SK-N-SH (cell line): ENCODE data around the gene HLTF. TPM values are rescaled to one million over a fixed set of nuclear protein-coding genes. Genes with fewer than 3 reads are reported as not detected.

Experiments
- CTCF ChIA-PET: fragments of 300-600, 350-600 bp; formaldehyde crosslinking; extraction: SDS; loops from one replicate; lab custom pipeline; 2021; lab: Yijun Ruan, JAX
- POLR2A ChIA-PET: fragments of 350-600 bp; sonication (Branson Sonifier 250); formaldehyde crosslinking; extraction: SDS; loops from one replicate; lab custom pipeline; 2020; ENCODE audit warnings: antibody characterized with exemption, inconsistent platforms; lab: Yijun Ruan, JAX
- DNase-seq: peaks from one replicate; pipeline ENCODE4 v3.0.0; 2012
- H2AFZ ChIP-seq: fragments of 200-600 bp; sonication (generic); 2 replicates; pipeline ENCODE4 v1.8.1; 2016; ENCODE audit warnings: antibody characterized with exemption, mild to moderate bottlenecking, low read depth
- H3F3A ChIP-seq: fragments of 200-600 bp; sonication (generic); replicated peaks from 2 replicates; pipeline ENCODE3; 2016; ENCODE audit warnings: antibody characterized with exemption, mild to moderate bottlenecking; ENCODE audit not compliant: insufficient read depth
- H3K27ac ChIP-seq, 2 experiments: fragments of 200-500 bp in 1 of 2; fragments of 200-600 bp in 1 of 2; sonication (Bioruptor generic) in 1 of 2; sonication (generic), shearing (Covaris generic) in 1 of 2; 2 replicates each; pipeline versions ENCODE4 v1.5.1 to v1.6.1; 2014 to 2016; ENCODE audit warnings: low read depth in 2 of 2, inconsistent platforms in 1 of 2, low read length in 1 of 2, mild to moderate bottlenecking in 1 of 2, mixed read lengths in 1 of 2
- H3K27me3 ChIP-seq: fragments of 200-600 bp; sonication (generic), shearing (Covaris generic); 2 replicates; pipeline ENCODE4 v1.6.1; 2016; ENCODE audit warnings: mixed run types; ENCODE audit not compliant: insufficient read depth
- H3K36me3 ChIP-seq, 2 experiments: fragments of 200-500 bp in 1 of 2; fragments of 200-600 bp in 1 of 2; sonication (Bioruptor generic) in 1 of 2; sonication (generic) in 1 of 2; replicated peaks in 1 of 2; 2 replicates each; pipeline versions ENCODE3 to v1.5.1; 2014 to 2016; ENCODE audit warnings: low read length in 1 of 2, mild to moderate bottlenecking in 1 of 2; ENCODE audit not compliant: insufficient read depth in 2 of 2, control insufficient read depth in 1 of 2
- H3K4me1 ChIP-seq, 2 experiments: fragments of 200-500 bp in 1 of 2; fragments of 200-600 bp in 1 of 2; sonication (Bioruptor generic) in 1 of 2; sonication (generic), shearing (Covaris generic) in 1 of 2; 2 replicates each; pipeline versions ENCODE4 v1.5.1 to v1.6.1; 2014 to 2016; ENCODE audit warnings: low read depth in 1 of 2, low read length in 1 of 2, mixed run types in 1 of 2; ENCODE audit not compliant: insufficient read depth in 2 of 2, control insufficient read depth in 1 of 2
- H3K4me2 ChIP-seq: fragments of 200-600 bp; sonication (generic), shearing (Covaris generic); 2 replicates; pipeline ENCODE4 v1.6.1; 2017; ENCODE audit warnings: mixed run types
- H3K4me3 ChIP-seq, 2 experiments: fragments of 200-500 bp in 1 of 2; fragments of 200-600 bp in 1 of 2; sonication (Bioruptor generic) in 1 of 2; sonication (generic), shearing (Covaris generic) in 1 of 2; 2 replicates each; pipeline versions ENCODE4 v1.5.1 to v1.8.1; 2014 to 2016; ENCODE audit warnings: low read depth in 2 of 2, inconsistent platforms in 1 of 2, low read length in 1 of 2, mild to moderate bottlenecking in 1 of 2, mixed read lengths in 1 of 2, moderate library complexity in 1 of 2
- H3K79me2 ChIP-seq: fragments of 200-600 bp; sonication (generic); 2 replicates; pipeline ENCODE4 v1.8.1; 2017; ENCODE audit warnings: mild to moderate bottlenecking; ENCODE audit not compliant: insufficient read depth
- H3K9ac ChIP-seq: fragments of 200-600 bp; sonication (generic); 2 replicates; pipeline ENCODE4 v1.6.1; 2017; ENCODE audit warnings: mixed run types
- H3K9me2 ChIP-seq: fragments of 200-600 bp; sonication (generic); 2 replicates; pipeline ENCODE4 v1.6.1; 2017; ENCODE audit warnings: mixed run types
- H3K9me3 ChIP-seq: fragments of 200-600 bp; sonication (generic); 2 replicates; pipeline ENCODE4 v1.6.1; 2017; ENCODE audit warnings: mixed run types, mild to moderate bottlenecking, moderate library complexity
- H4K20me1 ChIP-seq: fragments of 200-600 bp; sonication (generic); 2 replicates; pipeline ENCODE4 v1.6.1; 2017; ENCODE audit warnings: mild to moderate bottlenecking, mixed run types; ENCODE audit not compliant: insufficient read depth
- CHD2 ChIP-seq: fragments of 150-350 bp; IDR thresholded peaks from 2 replicates; pipeline ENCODE4 v1.6.1; 2018; ENCODE audit warnings: low read length; ENCODE audit not compliant: partially characterized antibody
- ELF1 ChIP-seq: IDR thresholded peaks from 2 replicates; pipeline ENCODE4 v1.4.0; 2012
- EP300 ChIP-seq, 2 experiments: IDR thresholded peaks; 2 replicates each; pipeline versions ENCODE4 v1.4.0 to v1.6.1; 2012; ENCODE audit warnings: borderline replicate concordance in 1 of 2, low read depth in 1 of 2, low read length in 1 of 2
- FOSL2 ChIP-seq: IDR thresholded peaks from 2 replicates; pipeline ENCODE4 v1.4.0; 2012; ENCODE audit warnings: low read depth, mild to moderate bottlenecking, moderate library complexity, borderline replicate concordance
- FOXJ3 ChIP-seq: sonication (generic); formaldehyde crosslinking; IDR thresholded peaks from 2 replicates; pipeline ENCODE4 v1.5.1; 2020; ENCODE audit warnings: mild to moderate bottlenecking, missing genetic modification reagents
- GABPA ChIP-seq: IDR thresholded peaks from 2 replicates; pipeline ENCODE4 v1.4.0; 2012; ENCODE audit warnings: low read depth, mild to moderate bottlenecking
- MEF2A ChIP-seq: IDR thresholded peaks from 2 replicates; pipeline ENCODE4 v1.4.0; 2012; ENCODE audit warnings: low read depth, borderline replicate concordance
- NRF1 ChIP-seq: IDR thresholded peaks from 2 replicates; pipeline ENCODE4 v1.6.1; 2012; ENCODE audit warnings: low read depth, mild to moderate bottlenecking, low read length
- POLR2AphosphoS5 ChIP-seq: IDR thresholded peaks from 2 replicates; pipeline ENCODE4 v1.6.1; 2012; ENCODE audit warnings: low read depth, low read length
- REST ChIP-seq: IDR thresholded peaks from 2 replicates; pipeline ENCODE4 v1.6.1; 2012; ENCODE audit warnings: mild to moderate bottlenecking, low read depth, low read length, moderate library complexity
- SMC3 ChIP-seq: IDR thresholded peaks from 2 replicates; pipeline ENCODE4 v1.6.1; 2012; ENCODE audit warnings: low read depth, low read length, improper control_type of control experiment
- ZBTB33 ChIP-seq: IDR thresholded peaks from 2 replicates; pipeline ENCODE4 v1.4.0; 2012; ENCODE audit warnings: low read depth, borderline replicate concordance
- WGBS: methylation state at CpG from one replicate; pipeline ENCODE4 v1.1.6; 2017; ENCODE audit warnings: low lambda C conversion rate; 5-methylcytosine and 5-hydroxymethylcytosine counted together
- polyA plus RNA-seq, 3 experiments: library from polyadenylated mRNA; depleted of rRNA; stranded (reverse); fragments of >200 nt; gene quantifications; 2 replicates each; pipeline ENCODE4 v1.2.3, GENCODE V29; 2012

Gene HLTF
- polyA plus RNA-seq, 1 of the 3 experiments (the other 2 are of a cell fraction): 10.1 TPM

GRCh38 chr3:149010966-149011365, 75.4 kb downstream of the HLTF start:
- Histone ChIP-seq H3K9me2 (no peaks in the 10 kb centered on the region), H3K4me2 (no peak overlapping the region), H3K9me3 (no peaks in the 10 kb centered on the region), H3K4me3 (no peak overlapping the region), H3K4me1 (peaks cover 0 to 12% of the 10 kb centered on the region in 2 experiments; a peak in 1 of 4 replicates), H3F3A (peaks cover 10% of the 10 kb centered on the region), H3K27ac (no peak overlapping the region), H3K79me2 (no peaks in the 10 kb centered on the region), H2AFZ (no peak overlapping the region), H3K27me3 (no peaks in the 10 kb centered on the region), H3K9ac (no peak overlapping the region), H3K36me3 (peaks cover 15 to 20% of the 10 kb centered on the region in 2 experiments), H4K20me1 (no peaks in the 10 kb centered on the region)
- no peak for DNase-seq
- ChIA-PET CTCF (no interaction called here), POLR2A (no interaction called here)
- no peak for TF ChIP-seq MEF2A
- WGBS: 79% methylated on average over 2 of the region's 2 CpGs

- Histone ChIP-seq H3K9ac (no peak overlapping the region), H3K4me2 (no peak overlapping the region), H3K27me3 (no peaks in the 10 kb centered on the region)
- CTCF ChIA-PET: no interaction called here
- POLR2A ChIA-PET: no interaction called here
- TF ChIP-seq REST (no peak), EP300 (IDR thresholded peaks at IDR 0.05; ENCODE audit: borderline replicate concordance in 1 of 2, low read depth in 1 of 2, low read length in 1 of 2) (no peak)
- TF ChIP-seq, all 33 proteins: peak for 0
- Histone ChIP-seq H4K20me1 (no peaks in the 10 kb centered on the region), H3F3A (peaks cover 8% of the 10 kb centered on the region), H3K9me3 (no peaks in the 10 kb centered on the region), H3K36me3 (peaks cover 19 to 20% of the 10 kb centered on the region in 2 experiments), H3K79me2 (no peaks in the 10 kb centered on the region), H3K27ac (no peak overlapping the region), H3K4me3 (no peak overlapping the region), H3K4me1 (peaks cover 0 to 8% of the 10 kb centered on the region in 2 experiments; a peak in 2 of 4 replicates), H2AFZ (no peak overlapping the region), H3K9me2 (no peaks in the 10 kb centered on the region)
- no peak for DNase-seq
- WGBS: 83% methylated on average over 6 of the region's 6 CpGs
Observed at GRCh38 chr3:149010504-149010951, 75.8 kb downstream of the HLTF start.

GRCh38 chr3:149009732-149010131, 76.6 kb downstream of the HLTF start:
- H3K27ac ChIP-seq: no peak overlapping the region
- peaks cover 1% of the 10 kb centered on the region for H3F3A ChIP-seq
- ChIA-PET POLR2A (no interaction called here), CTCF (no interaction called here)
- no peaks in the 10 kb centered on the region for H3K9me2 ChIP-seq
- DNase-seq: no peak
- H3K9me3 ChIP-seq: no peaks in the 10 kb centered on the region
- no peak overlapping the region for H2AFZ ChIP-seq
- H4K20me1 ChIP-seq: no peaks in the 10 kb centered on the region
- TF ChIP-seq NRF1 (no peak), POLR2AphosphoS5 (no peak), SMC3 (no peak), FOXJ3 (CRISPR knock-in tag) (no peak), FOSL2 (no peak), CHD2 (no peak), ELF1 (no peak), GABPA (no peak), ZBTB33 (no peak)
- peaks cover 0 to under 1% of the 10 kb centered on the region in 2 experiments; a peak in 3 of 4 replicates for H3K4me1 ChIP-seq
- WGBS: 97% methylated on average over 2 of the region's 2 CpGs
- no peak overlapping the region for H3K4me2 ChIP-seq
- H3K36me3 ChIP-seq: peaks cover 19 to 20% of the 10 kb centered on the region in 2 experiments
- no peaks in the 10 kb centered on the region for H3K27me3 ChIP-seq
- no peaks in the 10 kb centered on the region for H3K79me2 ChIP-seq
- no peak overlapping the region for H3K9ac ChIP-seq
- H3K4me3 ChIP-seq: no peak overlapping the region
